Stimulated activated CD8-positive, alpha-beta memory T cell treated with anti-CD3 and anti-CD28 coated beads, Interleukin-4, amount 100 ng/mL, for 24 hours (primary cell): Measurements from ENCODE around the gene AMOT.
"Not testable (repeated sequence)": the region's sequence is repeated elsewhere in the genome, so short reads cannot be mapped to it uniquely, and the experiment has no call there.

Source experiments
- DNase-seq: peaks from one replicate; pipeline ENCODE4 v3.0.0-alpha.2; 2020; ENCODE audit warnings: low read depth

AMOT gene

GRCh38 chrX:112840382-112841113 lies at the start of gene AMOT:
Gene AMOT (minus strand): TSS chrX:112840831. CDS start chrX:112823126, 17,705 bp downstream.
- peak; percentile 45 for DNase-seq

- DNase-seq, result no peak
These were observed 48.8 kb upstream of the AMOT start for GRCh38 chrX:112889400-112889799.

GRCh38 chrX:112888916-112889315 lies 48.3 kb upstream of the AMOT start:
- no peak for DNase-seq

GRCh38 chrX:112877771-112878173 lies 37.1 kb upstream of the AMOT start:
- DNase-seq, result no peak

- DNase-seq, result no peak
These were observed 34.0 kb upstream of the AMOT start for GRCh38 chrX:112874614-112875013.

GRCh38 chrX:112874175-112874574 lies 33.5 kb upstream of the AMOT start:
- DNase-seq, result no peak

GRCh38 chrX:112868586-112868985 lies 28.0 kb upstream of the AMOT start:
- no peak for DNase-seq

GRCh38 chrX:112867570-112867969 lies 26.9 kb upstream of the AMOT start:
- no peak for DNase-seq

- DNase-seq, result no peak
These were observed 25.5 kb upstream of the AMOT start for GRCh38 chrX:112866175-112866574.

- DNase-seq, result no peak
These were observed 24.9 kb upstream of the AMOT start for GRCh38 chrX:112865464-112866025.

- no peak for DNase-seq
These were observed 23.2 kb upstream of the AMOT start for GRCh38 chrX:112863850-112864249.

- DNase-seq, result no peak
These were observed 16.8 kb upstream of the AMOT start for GRCh38 chrX:112857478-112857878.

- DNase-seq, result not testable (repeated sequence)
These were observed 14.3 kb upstream of the AMOT start for GRCh38 chrX:112854901-112855300.

GRCh38 chrX:112852851-112853250 lies 12.2 kb upstream of the AMOT start:
- DNase-seq, result no peak

- no peak for DNase-seq
These were observed 11.2 kb upstream of the AMOT start for GRCh38 chrX:112851806-112852205.

GRCh38 chrX:112851161-112851779 lies 10.6 kb upstream of the AMOT start:
- no peak for DNase-seq

- DNase-seq, result no peak
These were observed 8.4 kb upstream of the AMOT start for GRCh38 chrX:112849016-112849415.

- DNase-seq, result no peak
These were observed 6.2 kb upstream of the AMOT start for GRCh38 chrX:112846782-112847181.

- no peak for DNase-seq
These were observed 5.6 kb upstream of the AMOT start for GRCh38 chrX:112846187-112846586.

GRCh38 chrX:112844250-112844649 lies 3.6 kb upstream of the AMOT start:
- DNase-seq, result no peak

- DNase-seq, result no peak
These were observed 1.2 kb upstream of the AMOT start for GRCh38 chrX:112841820-112842157.

- peak; percentile 57 for DNase-seq
These were observed 636 bp upstream of the AMOT start for GRCh38 chrX:112841114-112841819.

GRCh38 chrX:112839856-112840255 lies 775 bp downstream of the AMOT start:
- DNase-seq, result no peak
